ENCODE results near the gene GSK3A.

The GSK3A gene

DNA sequence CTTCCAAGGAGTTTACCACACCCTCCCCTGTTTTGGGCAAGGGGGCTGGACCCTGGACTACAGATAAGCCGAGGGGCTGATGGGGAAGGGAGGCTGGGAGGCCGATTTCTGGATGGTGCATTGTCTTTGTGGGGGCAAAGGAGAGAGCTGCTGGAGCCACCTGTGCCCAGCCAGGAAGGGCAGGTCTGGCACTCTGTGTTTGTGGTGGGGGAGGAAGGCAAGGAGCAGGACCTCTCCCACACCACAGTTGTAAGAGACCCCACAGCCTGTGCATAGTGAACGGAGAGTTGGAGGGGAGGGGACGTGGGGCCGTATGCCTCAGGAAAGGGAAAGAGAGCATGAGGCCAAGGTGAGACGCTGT, 43.6 kb upstream of the GSK3A start:
- ChIA-PET CTCF (no interaction called here), POLR2A (interaction anchor here (1.7 kb wide), 1 partner anchor 43 kb away, joined by 6 read pairs; no protein-coding TSS in a partner anchor)

DNA sequence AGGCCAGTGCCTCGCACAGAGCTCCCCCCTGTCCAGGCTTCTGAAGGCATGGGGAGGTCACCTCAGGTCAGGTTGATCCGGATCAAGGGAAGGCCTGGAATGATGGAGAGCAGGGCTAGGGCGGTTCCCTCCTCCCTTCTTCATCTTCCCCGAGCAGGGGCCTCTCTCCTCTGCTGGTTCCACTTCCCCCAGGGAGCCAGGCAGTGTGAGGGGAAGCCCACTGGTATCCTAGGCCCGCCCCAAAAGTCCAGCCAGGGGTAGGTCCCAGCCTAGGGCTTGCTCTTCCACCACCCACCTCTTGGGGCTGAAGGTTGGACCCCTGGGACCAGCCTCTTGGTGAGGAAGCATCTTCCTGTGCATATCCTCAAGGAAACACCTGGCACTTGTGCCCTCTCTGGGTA, 43.1 kb upstream of the GSK3A start:
- ChIA-PET POLR2A (interaction anchor here (0.8 kb wide), 1 partner anchor 38 kb away, joined by 8 read pairs; no protein-coding TSS in a partner anchor), CTCF (interaction anchor here (0.9 kb wide), 1 partner anchor 51 kb away, joined by 3 read pairs; no protein-coding TSS in a partner anchor)
- TF ChIP-seq SUZ12 (IDR thresholded peaks at IDR 0.05), result no peak
- TF ChIP-seq HDGF (IDR thresholded peaks at IDR 0.05; ENCODE audit: borderline replicate concordance), result no peak
- no peak for TF ChIP-seq CTBP1 (IDR thresholded peaks at IDR 0.05; ENCODE audit: borderline replicate concordance)
- no peak for DNase-seq (ENCODE audit: extremely low spot score)

More for the DNA sequence above, 43.6 kb upstream of the GSK3A start:
- DNase-seq (ENCODE audit: extremely low spot score), result no peak
- TF ChIP-seq FOXA1 (IDR thresholded peaks at IDR 0.05) (no peak), HDGF (IDR thresholded peaks at IDR 0.05; ENCODE audit: borderline replicate concordance) (no peak), LEF1 (IDR thresholded peaks at IDR 0.05; ENCODE audit: borderline replicate concordance) (no peak), SP1 (IDR thresholded peaks at IDR 0.05) (no peak)

DNA sequence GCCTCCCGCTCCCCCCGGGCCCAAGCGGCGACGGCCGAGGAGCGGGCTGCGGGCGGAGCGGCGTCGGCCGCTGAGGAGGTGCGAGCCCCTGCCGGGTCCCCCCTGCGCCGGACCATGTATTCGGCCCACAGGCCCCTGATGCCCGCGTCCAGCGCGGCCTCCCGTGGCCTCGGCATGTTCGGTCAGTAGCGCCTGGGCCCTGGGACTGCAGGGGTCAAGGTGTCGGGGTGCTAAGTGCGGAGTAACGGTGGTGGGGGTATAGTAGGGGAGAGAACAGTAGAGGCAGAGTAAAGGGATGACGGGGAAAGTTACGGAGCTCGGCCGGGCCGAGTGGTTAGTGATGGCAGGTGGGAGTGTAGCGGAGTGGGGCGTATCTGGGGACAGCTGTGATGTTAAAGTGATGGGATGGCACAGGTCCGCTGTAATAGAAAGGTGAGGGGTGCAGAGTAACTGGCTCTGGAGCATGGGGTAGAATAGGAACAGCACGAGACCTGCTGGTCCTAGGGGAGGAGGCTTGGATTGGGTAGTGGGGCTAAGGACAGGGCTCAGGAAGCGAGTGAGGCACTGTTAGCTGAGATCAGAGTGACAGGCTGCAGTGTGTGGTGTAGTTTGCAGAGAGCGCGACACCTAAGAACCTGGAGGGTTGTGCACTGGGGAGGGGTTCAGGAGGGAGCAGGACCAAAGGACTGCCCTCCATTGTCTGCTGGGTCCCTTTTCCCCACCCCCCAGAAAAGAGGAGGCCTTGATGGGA, 42.4 kb upstream of the GSK3A start:
- ChIA-PET POLR2A (interaction anchor here (0.8 kb wide), 1 partner anchor 38 kb away, joined by 8 read pairs; no protein-coding TSS in a partner anchor), CTCF (interaction anchor here (0.9 kb wide), 1 partner anchor 52 kb away, joined by 3 read pairs; no protein-coding TSS in a partner anchor)

DNA sequence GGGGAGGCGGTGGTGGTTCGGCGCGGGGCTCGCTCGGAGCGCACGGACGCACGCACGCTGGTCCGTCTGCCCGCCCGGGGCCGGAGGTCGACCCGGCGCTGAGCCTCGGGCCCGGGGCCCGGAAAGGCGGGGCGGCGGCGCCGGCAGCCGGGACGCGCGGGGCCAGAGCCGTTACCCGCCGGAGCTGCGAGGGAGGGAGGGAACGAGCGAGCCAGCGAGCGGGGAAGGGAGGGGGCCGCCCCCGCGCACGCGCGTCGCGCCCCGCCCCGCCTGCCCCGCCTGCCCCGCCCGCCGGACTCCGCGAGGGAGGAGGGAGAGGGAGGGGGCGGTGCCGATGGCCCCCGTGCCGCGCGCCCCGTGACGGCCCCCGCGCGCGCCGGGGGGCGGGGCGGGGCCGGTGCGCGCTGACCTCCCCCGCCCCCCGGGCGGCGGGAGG, 41.7 kb upstream of the GSK3A start:
- DNase-seq (ENCODE audit: extremely low spot score), result peak; percentile 87
- ChIA-PET POLR2A (no interaction called here), CTCF (no interaction called here)
- TF ChIP-seq FOXM1 (IDR thresholded peaks at IDR 0.05; ENCODE audit: borderline replicate concordance) (0 out of 2 replicates have a peak, but pooled peaks have one; percentile 25), ELF4 (IDR thresholded peaks at IDR 0.05) (no peak)

More for the DNA sequence above, 42.4 kb upstream of the GSK3A start:
- no peak for DNase-seq (ENCODE audit: extremely low spot score)
- TF ChIP-seq, protein P1, sequence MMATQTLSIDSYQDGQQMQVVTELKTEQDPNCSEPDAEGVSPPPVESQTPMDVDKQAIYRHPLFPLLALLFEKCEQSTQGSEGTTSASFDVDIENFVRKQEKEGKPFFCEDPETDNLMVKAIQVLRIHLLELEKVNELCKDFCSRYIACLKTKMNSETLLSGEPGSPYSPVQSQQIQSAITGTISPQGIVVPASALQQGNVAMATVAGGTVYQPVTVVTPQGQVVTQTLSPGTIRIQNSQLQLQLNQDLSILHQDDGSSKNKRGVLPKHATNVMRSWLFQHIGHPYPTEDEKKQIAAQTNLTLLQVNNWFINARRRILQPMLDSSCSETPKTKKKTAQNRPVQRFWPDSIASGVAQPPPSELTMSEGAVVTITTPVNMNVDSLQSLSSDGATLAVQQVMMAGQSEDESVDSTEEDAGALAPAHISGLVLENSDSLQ (IDR thresholded peaks at IDR 0.05), result peak; percentile 45; the same call in 1 of the 2 replicates
- TF ChIP-seq NFRKB (IDR thresholded peaks at IDR 0.05), result no peak

DNA sequence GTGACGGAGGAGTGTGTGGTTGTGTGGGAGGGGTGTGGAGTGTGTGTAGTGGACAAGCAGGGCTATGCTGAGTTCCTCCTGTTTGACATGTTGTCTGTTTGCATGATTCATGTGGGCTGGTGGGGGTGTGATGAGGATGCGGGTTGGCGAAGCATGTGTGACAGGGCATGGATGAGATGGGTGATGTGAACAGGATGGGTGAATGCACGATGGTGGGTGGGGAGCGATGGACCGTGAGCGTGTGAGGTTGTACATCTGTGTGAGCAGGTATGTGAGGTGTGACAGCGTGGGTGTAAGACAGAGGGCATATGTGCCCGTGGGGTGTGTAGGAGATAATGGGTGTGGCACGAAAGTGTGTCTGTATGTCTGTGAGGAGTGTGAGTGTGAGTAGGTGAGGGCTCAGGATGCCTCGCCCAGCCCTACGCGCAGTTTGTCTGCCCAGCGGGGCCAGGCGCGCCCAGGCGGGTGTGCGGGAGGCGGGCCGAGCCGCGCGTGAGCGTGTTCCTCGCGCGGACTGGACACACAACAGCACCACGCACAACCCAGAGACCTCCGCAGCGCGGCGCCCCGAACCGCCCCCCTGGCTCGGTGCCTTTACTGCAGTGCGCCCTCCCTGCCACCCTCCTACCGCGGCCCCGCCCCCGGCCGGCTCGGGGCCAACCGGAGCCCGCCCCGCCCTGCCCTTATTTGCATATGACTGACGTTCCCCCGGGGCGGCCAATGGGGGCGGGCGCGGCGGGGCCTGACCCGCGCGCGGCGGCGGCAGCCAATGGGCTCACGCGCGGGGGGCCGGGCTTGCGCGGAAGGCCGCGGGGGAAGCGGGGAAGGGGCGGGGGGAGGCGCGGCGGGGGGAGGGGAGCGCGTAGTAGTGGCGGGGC, 41.0 kb upstream of the GSK3A start:
- TF ChIP-seq CTBP1 (IDR thresholded peaks at IDR 0.05; ENCODE audit: borderline replicate concordance), result no peak
- TF ChIP-seq, protein P1 (IDR thresholded peaks at IDR 0.05), result peak; percentile 75
- POLR2A ChIA-PET, result interaction anchor here (0.7 to 6.3 kb wide), 3 partner anchors 19 to 39 kb away, joined by 3 to 140 read pairs (median 3); partner anchors contain the start of genes GSK3A and PAFAH1B3
- CTCF ChIA-PET, result interaction anchor here (0.8 to 1.0 kb wide), 2 partner anchors 39 to 691 kb away, joined by 3 read pairs; no protein-coding TSS in a partner anchor
- peak; percentile 91 for DNase-seq (ENCODE audit: extremely low spot score)

DNA sequence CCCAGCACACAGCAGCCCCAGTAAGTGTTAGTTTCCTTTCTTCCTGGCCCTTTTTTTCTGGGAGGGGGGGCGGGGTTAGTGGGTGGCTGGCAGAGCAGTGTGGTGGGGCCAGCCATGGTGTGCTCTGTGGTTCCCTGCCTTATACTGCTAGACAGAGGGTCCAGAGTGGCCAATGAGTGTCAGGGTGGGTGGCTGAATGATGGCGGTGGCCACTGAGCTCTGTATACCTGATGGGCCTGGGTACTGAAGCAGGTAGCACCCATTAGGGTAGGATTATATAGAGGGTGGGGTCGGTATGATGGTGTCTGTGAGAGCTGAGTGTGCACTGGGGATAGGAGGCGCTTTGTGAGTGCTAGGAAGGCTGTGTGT, 40.4 kb upstream of the GSK3A start:
- TF ChIP-seq L3MBTL2 (conservative IDR thresholded peaks at IDR 0.05) (no peak), SUZ12 (IDR thresholded peaks at IDR 0.05) (no peak), FOXA1 (IDR thresholded peaks at IDR 0.05) (no peak), ZNF384 (IDR thresholded peaks at IDR 0.05) (no peak), NFRKB (IDR thresholded peaks at IDR 0.05) (no peak), BHLHE40 (IDR thresholded peaks at IDR 0.05; ENCODE audit: borderline replicate concordance) (no peak), ARNT (IDR thresholded peaks at IDR 0.05) (no peak), FOXM1 (IDR thresholded peaks at IDR 0.05; ENCODE audit: borderline replicate concordance) (no peak), HDGF (IDR thresholded peaks at IDR 0.05; ENCODE audit: borderline replicate concordance) (no peak), TARDBP (IDR thresholded peaks at IDR 0.05) (no peak), ELF4 (IDR thresholded peaks at IDR 0.05) (no peak), FOXK2 (IDR thresholded peaks at IDR 0.05) (no peak), LEF1 (IDR thresholded peaks at IDR 0.05; ENCODE audit: borderline replicate concordance) (no peak), SP1 (IDR thresholded peaks at IDR 0.05) (no peak), CTBP1 (IDR thresholded peaks at IDR 0.05; ENCODE audit: borderline replicate concordance) (no peak)
- TF ChIP-seq, protein P1 (IDR thresholded peaks at IDR 0.05), result no peak
- ChIA-PET CTCF (interaction anchor here (0.6 to 1.0 kb wide), 4 partner anchors 29 to 691 kb away, joined by 3 read pairs; no protein-coding TSS in a partner anchor), POLR2A (interaction anchor here (0.7 to 6.3 kb wide), 4 partner anchors 20 to 38 kb away, joined by 3 to 140 read pairs (median 6); partner anchors contain the start of genes GSK3A and PAFAH1B3)
- DNase-seq (ENCODE audit: extremely low spot score), result no peak
